ENCODE measurements around the gene LRRC71.

GRCh38 chr1:156947127-156947526 lies 26.7 kb downstream of the LRRC71 start:
- TF ChIP-seq CTCF (IDR thresholded peaks at IDR 0.05) (no peak), POLR2A (IDR thresholded peaks at IDR 0.05) (no peak)
